Suprapubic skin (tissue), 4 donors: ENCODE measurements around the gene NEK2.

ENCODE experiments used
- CTCF ChIP-seq, 2 donors: fragments of 200-600 bp in 1 of 2; fragments of 450-650 bp in 1 of 2; sonication (generic) in 1 of 2; IDR thresholded peaks; one replicate each; pipeline ENCODE4 v1.5.1; 2016 to 2019; ENCODE audit warnings: antibody characterized with exemption in 2 of 2, mild to moderate bottlenecking in 1 of 2, moderate library complexity in 1 of 2
- POLR2A ChIP-seq, 2 donors: fragments of 450-650 bp; IDR thresholded peaks; one replicate each; pipeline ENCODE4 v1.6.1; 2017; ENCODE audit warnings: antibody characterized with exemption in 2 of 2, mild to moderate bottlenecking in 2 of 2, moderate library complexity in 2 of 2
- POLR2AphosphoS5 ChIP-seq, 3 donors: sonication (generic); formaldehyde crosslinking; IDR thresholded peaks; one replicate each; pipeline ENCODE4 v1.6.1; 2017; ENCODE audit warnings: antibody characterized with exemption in 3 of 3

DNA sequence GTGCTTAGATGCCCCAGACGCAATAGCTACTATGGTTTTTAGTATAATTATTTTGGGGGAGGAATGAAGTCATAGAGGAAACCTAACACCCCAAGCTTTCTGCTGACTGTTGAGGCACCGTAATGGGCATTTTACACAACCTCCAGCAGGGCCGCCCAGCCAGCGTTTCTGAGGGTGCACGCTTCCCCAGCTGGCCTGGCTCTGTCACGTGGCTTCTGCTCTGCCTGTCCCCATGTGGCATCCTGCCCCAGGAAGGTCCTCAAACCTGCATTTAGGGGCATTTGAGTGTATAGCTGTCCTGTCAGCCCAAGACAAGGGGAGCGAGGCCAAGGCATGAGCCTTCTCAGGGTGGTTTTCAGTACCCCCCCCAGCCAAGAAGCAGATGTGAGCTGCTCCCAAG lies 10.4 kb upstream of the NEK2 start:
- TF ChIP-seq CTCF (IDR thresholded peaks at IDR 0.05) = no peak
- no peak for TF ChIP-seq POLR2A (IDR thresholded peaks at IDR 0.05)
- no peak for TF ChIP-seq POLR2AphosphoS5 (IDR thresholded peaks at IDR 0.05)
